IPS DF 4.7 (cell line): ENCODE measurements around the gene EBF4.

ENCODE experiments used
- DNase-seq: peaks from one replicate; pipeline ENCODE4 v3.0.0-alpha.2; 2013; ENCODE audit warnings: low spot score; ENCODE audit errors: extremely low read depth

EBF4 gene

DNA sequence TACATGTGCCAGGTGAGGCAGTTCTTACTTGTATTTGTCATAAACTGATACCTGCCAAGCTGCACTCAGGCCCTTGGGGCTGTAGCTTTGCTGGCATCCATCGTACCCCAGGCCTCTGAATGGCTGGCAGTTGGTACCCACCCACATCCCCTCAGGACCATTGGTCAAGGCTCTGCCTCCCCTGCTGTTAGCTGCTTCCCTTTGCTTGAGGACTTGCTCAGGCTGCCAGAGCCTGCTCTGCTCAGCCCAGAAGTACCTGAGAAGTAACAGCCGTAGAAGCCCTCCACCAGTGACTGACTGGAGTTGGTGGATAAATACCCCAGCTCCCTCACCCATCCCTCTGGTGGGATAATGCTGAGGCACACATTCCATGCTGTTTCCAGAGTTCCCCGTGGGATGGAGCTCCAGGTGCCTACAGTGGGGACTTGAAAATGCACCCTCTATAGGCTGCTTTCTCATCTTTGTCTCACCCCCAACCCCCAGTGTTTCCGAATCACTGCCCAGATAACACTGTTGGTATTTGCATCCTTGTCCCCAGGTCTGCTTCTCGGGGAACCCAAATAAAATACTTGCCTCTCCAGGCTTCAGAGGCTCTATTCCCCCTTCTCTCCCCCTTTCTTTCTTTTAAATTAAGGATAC is 7.3 kb downstream of the EBF4 start:
- DNase-seq, result no peak

DNA sequence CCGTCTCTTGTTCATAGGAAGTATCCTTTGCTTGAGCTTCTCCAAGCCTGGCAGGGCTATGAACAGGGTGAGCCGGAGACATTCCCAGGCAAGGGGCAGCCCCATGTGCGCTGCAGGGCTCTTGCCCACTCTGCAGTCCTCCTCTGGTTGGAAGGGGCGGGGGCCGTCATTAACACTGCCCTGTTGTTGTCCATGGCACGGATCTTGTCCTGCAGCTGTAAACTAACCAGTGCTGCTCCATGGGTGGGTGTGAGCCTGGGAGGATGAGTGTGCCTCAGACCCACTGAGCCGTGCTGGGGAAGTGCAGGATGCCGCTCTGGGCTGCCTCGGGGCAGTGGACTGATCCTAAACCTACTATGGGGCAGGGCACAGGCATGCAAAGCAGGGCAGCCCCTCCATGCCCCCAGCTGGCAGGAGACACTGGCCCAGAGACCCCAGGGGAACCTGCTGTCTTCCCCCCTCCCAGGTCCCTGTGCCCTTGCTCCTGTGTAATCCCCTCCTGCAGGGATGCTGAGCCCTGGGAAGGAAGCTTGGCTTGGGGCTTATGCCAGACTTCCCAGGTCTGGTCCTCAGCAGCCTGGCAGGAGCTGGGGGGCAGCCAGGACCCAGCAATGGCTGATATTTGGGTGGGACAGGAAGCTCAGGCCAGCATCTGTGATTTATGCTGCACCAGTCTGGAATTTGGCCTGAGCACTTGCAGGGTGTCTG is 8.5 kb downstream of the EBF4 start:
- DNase-seq, result no peak

DNA sequence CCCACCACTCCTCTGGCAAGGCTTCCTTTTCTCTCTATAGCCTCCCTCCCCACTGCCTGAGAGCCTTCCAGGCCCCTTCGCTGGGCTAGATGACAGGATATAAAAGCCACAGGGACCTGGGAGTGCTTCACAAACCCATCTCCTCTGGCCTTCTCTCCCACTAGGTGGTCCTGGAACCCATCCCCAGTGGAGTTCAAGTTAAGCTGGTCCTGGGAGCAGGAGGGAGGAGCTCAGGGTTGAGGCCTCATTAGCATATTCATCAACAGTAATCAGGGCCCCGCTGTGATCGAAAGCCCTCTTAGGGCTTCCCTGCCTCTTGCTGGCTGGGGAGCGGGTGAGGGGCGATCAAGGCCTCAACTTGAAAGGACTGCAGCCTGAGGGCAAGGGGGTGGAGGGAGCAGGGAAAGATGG is 9.1 kb downstream of the EBF4 start:
- DNase-seq, result no peak

DNA sequence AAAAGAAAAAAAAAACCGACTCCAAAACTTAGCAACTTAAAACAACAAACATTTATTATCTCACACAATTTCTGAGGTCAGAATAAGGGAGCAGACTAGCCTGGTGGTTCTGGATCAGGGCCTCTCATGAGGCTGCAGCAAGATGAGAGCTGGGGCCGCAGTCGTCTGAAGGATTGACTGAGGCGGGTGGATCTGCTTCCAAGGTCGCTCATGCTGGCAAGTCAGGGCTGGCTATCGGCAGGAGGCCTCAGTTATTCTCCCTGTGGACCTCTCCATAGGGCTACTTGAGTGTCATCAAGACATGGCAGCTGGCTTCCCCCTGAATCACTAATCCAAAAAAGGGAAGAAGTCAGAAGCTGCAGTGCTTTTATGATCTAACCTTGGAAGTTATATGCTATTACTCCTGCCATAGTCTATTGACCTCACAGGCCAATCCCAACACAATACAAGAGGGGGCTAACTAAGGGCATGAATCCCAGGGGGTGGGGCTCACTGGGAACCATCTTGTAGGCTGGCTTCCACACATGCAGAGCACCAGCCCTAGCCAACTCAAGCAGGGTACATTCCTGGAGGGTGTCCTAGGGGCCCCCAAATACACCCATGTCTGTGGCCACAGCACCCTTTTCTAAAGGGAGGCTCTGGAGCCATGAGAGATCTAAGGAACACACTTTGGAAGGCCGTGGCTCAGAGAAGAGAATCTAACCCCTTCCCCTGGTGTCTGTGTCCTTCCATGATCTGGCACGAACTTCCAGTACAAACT is 11.3 kb downstream of the EBF4 start:
- DNase-seq, result no peak

DNA sequence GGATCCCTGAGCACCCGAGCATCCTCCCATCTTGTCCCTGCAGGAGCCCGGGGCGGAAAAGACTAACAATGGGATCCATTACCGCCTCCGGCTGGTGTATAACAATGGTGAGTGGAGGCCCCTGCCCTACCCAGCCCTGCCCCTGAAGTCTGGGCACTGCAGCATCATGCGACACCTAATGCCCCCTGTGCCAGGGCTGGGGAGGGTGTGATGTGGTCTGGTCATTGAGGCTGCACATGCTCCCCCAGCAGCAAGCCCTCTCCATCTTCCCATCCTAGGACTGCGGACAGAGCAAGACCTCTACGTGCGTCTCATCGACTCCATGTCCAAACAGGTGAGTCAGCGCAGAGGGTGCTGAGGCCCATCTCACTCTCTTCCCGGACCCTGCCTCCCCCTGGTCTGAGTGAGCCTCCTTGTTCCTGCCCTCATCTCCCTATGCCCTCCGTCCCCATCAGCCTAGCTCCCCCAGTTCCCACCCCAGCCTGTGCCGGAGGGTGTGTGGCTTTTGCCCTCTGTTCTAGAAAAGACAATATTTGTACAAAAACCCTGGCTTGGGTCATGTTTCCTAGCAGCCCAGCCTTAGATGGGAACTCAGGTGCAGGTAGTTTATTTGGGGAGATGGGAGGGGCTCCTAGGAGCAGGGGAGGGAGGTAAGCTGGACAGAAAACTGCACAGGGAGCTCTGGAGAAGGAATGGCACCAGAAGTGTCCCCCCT is 13.5 kb downstream of the EBF4 start:
- DNase-seq, result no peak

DNA sequence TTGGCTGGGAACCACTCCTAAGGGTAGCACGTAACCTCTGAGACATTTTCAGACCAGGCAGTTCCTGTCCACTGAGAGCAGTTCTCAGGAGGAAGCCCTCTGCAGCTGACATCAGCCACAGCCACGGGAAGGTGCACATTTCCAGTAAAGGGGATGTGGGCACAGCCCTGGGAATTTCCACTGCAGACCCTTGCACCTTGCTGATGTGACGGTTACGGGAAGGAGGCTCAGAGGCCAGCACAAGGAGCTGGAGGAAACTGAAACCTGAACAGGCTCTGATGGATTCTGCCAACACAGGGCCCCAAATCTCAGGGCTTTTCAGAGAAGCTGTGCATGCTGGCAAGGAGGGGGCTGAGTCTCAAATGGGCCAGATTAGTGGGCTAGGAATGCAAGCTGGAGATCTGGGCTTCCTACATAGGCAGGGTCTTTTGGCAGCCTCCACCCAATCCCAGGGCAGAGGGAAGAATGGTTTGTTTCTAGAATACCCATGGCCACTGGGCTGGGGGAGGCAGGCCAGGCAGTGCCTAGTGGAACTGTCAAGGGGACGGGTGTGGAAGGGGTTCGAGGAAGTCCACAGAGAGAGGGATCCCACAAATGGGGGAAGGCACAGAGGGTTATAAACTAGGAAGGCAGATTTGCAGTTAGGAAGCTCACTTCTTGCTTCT is 14.2 kb downstream of the EBF4 start:
- no peak for DNase-seq

DNA sequence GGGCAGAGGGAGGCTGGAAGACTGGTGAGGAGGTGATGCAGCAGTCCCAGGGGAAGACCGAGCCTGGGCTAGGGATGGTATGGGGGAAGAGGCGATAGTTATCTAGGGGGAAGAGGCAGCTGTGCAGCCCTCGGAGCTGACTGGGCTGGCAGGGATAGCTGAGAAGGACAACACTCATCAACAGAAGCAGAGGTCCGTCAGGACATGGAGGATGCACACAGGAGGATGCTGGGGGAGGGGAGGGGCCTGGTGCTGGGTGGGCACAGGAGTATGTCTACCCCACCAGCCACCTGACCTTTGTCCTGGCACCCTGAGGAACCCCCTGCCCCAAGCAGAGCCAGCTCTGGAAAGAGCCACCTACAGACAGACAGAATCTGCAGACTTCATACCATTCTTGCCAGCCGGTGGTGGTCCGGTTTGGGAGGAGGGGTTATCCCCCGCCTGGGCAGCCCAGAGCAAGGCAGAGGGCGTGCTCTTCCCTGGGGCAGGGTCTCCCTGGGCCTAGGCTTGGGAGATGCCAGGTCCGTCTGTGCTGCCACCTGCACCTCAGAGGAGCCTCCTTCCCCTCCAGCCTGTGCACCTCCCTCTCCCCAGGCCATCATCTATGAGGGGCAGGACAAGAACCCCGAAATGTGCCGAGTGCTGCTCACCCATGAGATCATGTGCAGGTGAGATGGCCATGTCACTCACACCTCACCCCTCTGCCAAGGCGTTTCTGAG is 14.9 kb downstream of the EBF4 start:
- no peak for DNase-seq

DNA sequence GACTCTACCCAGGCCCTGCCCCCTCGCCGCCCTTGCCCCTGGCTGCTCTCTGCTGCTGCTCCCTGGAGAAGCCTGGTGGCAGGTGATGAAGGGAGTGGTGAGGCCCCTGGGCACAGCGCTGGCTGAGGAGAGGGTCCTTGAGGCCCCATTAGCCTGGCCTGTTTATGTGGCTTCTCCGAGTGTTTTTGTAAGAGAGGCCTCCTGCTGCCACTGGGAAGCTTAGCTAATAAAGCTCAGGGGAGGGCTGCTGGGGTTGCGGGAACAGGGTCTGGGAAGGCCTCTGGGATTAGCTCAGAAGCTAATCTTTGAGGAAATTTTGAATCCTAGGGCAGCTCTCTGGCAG is 15.5 kb downstream of the EBF4 start:
- DNase-seq, result no peak

DNA sequence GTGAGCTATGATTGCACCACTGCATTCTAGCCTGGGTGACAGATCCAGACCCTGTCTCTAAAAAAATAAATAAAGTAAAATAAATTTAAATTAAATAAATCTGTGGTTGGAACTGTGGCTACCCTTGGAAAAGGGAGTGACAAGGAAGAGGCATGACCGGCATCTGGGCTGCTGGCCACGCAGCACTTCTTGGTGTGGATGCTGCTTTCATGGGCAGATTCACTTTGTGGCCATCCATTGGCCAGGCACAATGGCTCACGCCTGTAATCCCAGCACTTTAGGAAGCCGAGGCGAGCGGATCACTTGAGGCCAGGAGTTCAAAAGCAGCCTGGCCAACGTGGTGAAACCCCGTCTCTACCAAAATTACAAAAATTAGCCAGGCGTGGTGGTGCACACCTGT is 16.1 kb downstream of the EBF4 start:
- DNase-seq, result no peak

DNA sequence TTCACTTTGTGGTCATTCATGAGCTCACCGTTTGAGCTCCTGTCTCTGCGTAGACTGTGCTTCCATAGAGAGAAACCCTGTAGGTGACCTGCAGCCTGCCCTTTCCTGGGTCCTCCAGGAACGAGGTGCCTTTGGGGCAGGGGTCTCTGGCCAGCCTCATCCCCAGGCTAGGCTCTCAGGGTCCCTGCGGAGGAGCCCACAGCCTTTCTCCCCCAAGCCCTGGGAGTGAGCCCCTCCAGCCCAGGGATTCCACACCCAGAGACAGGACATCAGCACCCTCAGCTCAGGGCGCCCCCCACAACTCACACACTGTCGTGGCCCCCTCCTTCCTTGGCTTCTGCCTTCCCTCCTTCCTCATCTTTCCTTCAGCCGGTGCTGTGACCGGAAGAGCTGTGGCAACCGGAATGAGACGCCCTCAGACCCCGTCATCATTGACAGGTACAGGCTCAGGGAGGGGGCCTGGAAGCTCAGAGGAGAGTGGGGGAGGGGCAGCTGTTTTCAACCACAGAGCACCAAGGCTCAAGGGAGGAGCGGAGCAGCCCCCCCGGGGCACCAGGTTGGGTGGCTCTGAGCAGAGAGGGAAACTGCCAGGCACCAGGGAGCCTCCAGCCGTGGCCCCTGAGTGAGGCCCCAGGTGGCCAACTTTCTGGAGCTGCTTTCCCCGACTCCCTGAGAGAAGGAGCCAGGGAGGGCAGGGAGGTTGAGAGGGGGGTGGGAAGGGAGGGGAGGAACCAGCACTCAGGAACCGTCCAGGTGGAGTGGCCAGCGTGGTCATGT is 16.8 kb downstream of the EBF4 start:
- DNase-seq, result no peak

DNA sequence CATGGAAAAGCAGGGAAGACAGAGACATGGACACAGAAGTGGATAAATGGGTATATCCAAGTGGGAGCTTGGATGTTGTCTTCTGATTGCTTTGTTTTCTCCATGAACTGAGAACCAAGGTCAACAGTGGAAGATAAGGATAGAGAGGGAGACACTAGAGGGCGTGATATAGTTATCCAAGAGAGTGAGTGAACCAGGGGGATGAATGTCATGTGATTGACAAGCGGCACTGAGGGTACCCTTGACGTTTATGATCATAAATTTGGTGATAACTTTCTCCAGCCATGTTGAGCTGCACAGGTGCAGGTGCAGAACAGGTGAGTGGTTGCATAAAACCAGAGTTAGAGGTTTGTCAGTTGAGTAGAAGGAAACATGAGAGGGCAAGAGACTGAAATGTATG is 20.7 kb downstream of the EBF4 start:
- DNase-seq, result no peak

DNA sequence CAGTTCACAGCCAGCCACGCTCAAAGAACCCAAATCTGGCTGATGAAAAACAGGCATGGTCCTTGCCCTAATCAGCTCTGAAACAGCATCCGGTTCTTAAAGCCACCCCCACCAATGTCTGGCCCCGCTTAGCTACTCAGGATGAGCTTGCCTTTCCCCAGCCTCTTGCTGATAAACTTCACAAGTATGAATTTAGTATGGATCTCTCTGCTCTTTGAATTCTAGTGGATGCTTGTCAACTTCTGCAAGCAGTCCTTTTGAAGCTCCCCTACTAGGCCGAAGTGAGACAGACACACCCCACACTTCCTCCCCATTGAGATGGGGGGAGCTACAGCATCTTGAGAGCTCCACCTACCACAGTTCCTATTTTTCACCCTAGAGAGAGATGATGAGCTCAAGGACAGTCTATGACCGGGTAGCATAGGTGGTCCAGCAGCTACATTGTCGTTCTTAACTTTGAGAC is 36.7 kb downstream of the EBF4 start:
- no peak for DNase-seq

DNA sequence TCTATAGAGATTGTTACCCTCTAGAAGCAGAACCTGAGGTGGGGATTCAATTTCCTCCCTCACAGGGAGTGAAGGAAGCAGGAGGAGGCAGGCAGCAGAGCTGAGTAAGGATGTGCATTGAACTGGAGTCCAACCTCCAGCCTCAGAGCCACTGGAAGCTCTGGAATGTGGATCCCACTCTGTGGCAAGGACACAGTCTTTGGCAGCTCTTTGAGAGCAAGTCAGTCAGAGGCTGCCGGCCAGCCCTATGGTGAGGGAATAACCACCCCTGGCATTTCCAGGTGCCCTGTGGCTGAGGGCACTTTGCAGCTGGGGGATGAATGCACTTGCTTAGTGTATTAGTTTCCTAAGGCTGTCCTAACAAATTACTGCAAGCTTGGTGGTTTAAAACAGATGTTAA is 37.2 kb downstream of the EBF4 start:
- DNase-seq, result no peak

DNA sequence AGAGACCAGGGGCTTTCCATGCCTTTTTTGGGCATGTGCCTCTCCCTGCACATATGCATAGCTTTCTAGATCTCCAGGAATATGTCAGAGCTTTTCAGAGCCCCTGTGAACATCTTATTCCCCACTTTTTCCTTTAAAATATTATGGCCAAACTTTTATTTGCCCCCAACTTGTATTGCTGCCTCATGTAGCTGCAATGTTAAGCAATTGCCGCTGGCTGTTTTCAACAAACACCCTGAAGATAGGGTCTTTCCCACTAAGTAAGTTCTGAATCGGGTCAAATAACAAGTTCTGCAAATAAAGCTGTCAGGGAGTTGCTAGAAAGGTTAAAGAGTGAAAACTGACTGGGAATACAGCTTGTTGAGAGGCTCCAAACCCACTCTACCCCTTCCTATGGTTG is 42.3 kb downstream of the EBF4 start:
- no peak for DNase-seq

DNA sequence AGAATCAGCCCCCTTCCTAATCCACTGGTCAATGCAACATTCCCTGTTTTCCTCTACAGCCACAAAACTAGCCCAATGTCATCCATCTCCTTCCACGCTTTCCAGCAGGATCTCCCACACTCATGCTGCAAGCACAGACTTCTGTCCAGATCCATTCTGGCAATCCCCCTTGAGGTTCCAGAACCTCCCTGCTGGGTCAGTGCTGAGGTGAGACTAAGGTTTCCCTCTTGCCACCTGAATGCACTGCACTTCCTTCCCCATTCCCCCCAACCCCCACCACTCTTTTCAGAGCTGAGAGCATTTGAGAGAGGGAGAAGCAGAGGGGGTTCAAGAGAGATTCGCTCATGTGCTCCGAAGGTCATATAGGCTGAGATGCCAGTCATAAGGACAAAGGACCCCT is 43.9 kb downstream of the EBF4 start:
- DNase-seq, result no peak

DNA sequence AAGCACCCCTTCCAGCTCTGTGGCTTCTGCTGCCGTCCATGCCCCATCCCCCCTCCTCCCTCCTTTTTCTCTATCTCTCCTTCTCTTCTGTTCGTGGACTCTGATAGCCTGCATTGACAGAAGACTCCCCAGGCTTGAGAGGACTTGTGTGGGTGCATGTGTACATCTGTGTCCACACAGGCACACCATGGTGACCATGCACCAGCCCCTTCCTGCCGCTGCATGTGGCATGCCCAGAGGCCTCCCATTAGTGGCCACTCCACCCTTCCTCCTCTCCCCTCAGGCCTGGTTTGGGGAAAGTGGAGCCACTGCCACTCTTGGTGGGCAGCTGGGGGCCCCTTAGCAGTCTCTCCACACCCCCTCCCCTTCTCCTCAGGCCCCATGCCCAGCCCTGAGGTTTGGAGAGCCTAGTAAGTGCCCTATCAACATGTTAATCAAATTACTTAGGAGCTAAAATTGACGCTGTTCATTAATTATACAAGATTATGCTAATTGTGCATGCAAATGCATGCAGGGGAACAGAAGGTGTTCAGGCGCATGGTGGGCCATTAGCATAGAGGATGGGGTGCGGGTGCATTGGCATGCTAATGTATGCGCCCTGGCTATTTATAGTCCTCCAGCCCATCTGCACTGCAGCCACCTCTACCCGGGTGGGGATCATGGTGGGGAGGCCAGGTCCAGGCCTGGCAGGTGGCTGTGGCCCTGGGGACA is 45.9 kb downstream of the EBF4 start:
- DNase-seq, result no peak

DNA sequence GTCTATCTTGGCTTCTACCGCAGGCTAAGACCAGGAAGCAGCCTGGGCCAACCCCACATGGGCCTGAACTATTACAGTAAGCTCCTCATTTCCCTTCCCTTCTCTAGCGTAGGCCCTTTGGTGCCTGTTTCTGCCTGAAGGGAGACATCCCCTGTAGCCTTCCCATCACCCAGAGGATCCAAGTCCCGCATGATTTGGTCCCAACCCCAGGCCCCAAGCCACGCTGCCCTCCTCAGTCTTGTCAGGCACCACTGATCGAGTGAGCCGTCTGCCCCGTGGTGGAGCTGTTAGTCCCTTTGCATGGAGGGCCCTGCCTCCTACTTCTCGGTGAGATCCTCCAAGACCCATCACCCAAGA is 46.4 kb downstream of the EBF4 start:
- no peak for DNase-seq

DNA sequence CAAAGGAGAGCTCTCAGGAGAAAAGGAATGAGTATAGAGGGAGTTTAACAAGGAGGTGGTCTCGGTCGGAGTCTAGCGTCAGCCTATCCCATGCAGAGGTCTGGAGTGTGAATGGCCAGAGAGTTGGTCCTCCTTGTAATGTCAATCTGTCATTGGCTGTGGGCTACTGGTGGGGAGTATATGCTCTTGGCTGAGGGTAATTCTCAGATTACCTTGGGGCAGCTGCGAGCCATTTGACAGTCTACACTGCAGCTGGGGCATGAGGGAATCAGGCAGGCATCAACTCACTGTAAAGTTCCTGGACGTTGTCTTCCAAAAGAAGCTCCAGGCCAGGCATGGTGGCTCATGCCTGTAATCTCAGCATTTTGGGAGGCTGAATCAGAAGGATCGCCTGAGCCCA is 48.1 kb downstream of the EBF4 start:
- DNase-seq, result no peak

DNA sequence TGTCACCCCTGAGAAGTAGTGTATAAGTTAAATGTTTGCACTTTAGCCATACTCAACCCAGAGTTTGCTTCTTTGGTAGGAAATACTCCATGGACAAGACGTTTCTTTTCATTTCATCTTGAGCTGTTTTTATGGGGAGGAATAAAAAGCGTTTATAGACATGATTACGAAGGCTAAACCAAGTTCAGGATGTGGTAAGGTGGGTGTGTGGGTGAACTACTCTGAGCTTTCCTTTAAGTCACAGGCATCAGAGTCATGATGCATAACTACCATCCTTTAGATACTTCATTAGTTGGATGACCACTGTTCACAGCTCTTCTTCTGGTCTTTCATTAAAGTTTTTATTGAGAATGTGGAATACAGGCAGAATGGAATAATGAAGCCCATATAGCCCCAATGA is 48.9 kb downstream of the EBF4 start:
- DNase-seq, result no peak

DNA sequence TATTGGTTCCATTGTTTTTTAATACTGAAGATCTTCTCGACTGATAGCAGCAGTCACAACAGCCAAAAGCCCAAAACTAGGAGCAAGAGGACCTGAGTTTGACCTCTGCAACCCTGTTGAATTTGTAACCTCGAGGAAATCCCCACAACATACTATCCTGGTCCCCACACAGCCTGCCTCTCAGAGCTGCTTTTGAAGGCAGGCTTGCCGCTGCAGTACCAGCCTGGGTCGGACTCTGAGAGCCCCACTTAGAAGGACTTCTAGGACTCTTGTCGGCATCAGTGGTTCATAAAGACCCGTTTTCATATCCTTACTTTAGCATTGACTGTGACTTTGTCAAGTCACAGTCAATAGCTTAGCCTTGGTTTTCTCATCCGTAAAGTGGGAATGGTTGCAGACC is 49.3 kb downstream of the EBF4 start:
- DNase-seq, result no peak
